ENCODE measurements around the gene SLC15A4.

- TF ChIP-seq ZKSCAN1 (IDR thresholded peaks at IDR 0.05; ENCODE audit: low read length) = no peak
- no peak for TF ChIP-seq FOSL1 (CRISPR knock-in tag; IDR thresholded peaks at IDR 0.05; ENCODE audit: borderline replicate concordance)
- TF ChIP-seq TARDBP (CRISPR knock-in tag; IDR thresholded peaks at IDR 0.05) = peak; percentile 84; the same call in 1 of the 2 replicates
- no peak for TF ChIP-seq CTCF (CRISPR knock-in tag; IDR thresholded peaks at IDR 0.05)
- TF ChIP-seq FOXA1 (IDR thresholded peaks at IDR 0.05) = no peak
- peak; percentile 59 for TF ChIP-seq FOXA1 (CRISPR knock-in tag; IDR thresholded peaks at IDR 0.05)
- no peak for TF ChIP-seq MAFF (IDR thresholded peaks at IDR 0.05; ENCODE audit: low read depth, low read length)
- TF ChIP-seq MED13 (CRISPR knock-in tag; IDR thresholded peaks at IDR 0.05) = no peak
- TF ChIP-seq MYC (CRISPR knock-in tag; IDR thresholded peaks at IDR 0.05; ENCODE audit: borderline replicate concordance) = no peak
These were observed 37.7 kb upstream of the SLC15A4 start for GRCh38 chr12:128861226-128862016.
